Kidney tubule cell (primary cell): ENCODE measurements around the gene MCRIP1.

ENCODE experiments used
- DNase-seq: peaks from one replicate; pipeline ENCODE4 v3.0.0-alpha.2; 2018; ENCODE audit warnings: low spot score

Gene MCRIP1

DNA sequence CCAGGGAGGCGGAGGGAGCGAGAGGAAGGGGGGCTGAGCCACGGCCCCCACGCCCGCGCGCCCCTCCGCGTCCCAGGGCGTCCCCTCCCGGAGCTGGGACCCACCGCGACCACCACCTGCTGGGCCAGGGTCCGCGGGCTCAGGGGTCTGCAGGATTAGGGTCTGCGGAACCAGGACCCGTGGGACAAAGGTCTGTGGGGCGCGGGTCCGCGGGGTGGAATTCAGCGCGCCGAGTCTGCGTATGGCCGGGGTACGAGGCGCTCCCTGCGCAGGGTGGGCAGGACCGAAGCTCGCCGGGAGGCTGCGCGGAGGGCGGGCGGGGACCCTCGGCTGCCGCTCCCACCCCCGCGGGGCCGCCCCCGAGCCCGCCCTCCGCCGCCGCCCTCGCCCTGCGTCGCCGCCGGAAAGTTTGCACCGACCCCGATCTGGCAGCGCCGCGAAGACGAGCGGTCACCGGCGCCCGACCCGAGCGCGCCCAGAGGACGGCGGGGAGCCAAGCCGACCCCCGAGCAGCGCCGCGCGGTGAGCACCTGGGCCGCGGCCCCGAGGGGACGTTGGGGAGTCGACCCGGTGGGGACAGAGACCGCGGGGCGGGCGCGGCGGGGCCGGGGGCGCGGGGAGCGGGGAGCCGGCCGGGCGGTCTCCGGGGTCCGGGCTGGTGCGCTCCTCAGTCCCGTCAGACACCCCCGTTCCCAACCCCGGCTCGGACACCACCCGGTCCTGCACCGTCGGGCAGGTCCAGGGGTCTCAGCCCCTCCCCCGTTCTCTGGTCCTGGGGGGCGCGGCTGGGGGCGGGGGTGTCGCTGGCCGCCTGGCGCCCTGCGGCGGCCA lies 29.1 kb downstream of the MCRIP1 start, which contains the start of gene GCGR:
Gene GCGR (plus strand): TSS at position 423 of the 831 bp plus-strand sequence. CDS start 4,869 bp downstream, outside the sequence.
- no peak for DNase-seq

DNA sequence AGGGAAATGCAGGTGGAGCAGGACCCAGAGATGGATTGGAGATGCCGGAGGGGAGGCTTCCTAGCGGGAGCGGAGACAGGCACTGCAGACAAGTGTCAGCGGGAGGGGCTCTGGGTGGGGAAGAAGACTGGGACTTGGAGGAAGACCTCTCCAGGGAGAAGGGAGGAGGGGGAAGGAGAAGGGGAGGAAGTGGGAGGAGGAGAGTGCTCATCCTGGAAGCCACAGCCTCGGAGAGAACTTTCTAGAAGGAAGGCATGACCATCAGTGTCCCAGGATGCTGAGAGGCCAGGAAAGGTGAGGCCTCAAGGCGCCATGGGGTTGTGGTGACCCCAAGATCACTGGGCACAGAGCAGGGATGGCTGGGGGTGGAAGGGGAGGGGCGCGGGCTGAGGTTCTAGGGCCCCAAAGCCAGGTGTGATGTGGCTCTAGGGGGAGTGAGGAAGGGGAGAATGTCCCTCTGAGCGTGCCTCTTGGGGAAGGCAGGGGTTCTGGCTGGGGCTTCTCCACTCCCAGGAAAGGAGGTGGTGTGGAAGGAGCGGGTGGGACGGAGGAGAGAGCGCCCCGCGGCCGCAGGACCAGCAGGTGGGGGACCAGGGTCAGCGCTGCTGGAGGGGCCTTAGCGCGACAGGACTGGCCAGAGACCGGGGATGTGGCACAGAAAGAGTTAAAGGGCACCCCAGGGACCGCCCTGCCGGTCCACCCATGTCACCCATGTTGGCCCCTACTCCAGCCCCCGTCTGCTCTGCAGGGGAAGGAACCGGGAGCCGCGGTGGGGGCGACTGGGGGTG lies 30.0 kb downstream of the MCRIP1 start:
- no peak for DNase-seq

DNA sequence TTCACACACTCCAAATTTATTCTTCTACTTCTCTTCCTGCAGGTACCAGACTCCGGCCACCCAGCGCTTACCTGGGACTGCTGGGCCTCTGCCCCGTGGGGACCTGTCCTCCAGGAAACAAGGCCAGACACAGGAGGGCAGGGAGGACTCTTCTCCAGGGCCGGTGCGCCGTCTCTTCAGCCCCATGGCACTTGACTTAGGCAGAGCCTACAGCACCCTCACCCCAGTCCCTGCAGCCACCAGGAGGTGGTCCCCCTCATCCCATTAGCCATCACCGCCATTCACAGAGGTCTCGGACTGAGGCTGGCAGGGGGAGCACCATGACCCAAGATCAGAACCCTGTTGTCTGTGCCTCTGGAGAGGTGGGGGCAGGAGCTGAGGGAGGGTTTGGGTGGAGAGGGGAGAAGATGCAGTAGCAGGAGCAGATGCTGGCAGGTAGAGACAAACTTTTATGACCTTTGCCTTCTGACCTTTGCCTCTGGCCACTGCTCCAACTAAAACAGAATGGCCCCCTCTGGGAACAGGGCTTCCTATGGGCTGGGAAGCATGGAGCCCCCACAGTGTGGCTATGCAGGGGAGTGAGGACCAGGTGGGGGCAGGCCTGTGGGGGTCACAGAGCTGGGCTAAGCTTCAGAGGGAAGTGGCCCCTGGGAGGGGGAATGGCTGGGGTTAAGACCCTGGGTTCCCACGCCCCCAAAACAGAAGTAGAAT lies 30.9 kb downstream of the MCRIP1 start:
- DNase-seq: no peak

DNA sequence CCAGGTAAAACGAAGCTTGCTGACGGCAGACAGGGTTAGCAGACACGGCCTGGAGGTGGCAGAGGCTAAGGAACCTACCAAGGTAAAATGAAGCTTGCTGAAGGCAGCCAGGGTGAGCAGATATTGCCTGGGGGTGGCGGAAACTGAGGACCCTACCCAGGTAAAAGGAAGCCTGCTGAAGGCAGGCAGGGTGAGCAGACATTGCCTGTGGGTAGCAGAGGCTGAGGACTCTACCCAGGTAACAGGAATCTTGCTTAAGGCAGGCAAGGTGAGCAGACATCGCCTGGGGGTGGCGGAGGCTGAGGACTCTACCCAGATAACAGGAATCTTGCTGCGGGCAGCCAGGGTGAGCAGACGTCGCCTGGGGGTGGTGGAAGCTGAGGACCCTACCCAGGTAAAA lies 31.8 kb downstream of the MCRIP1 start:
- no peak for DNase-seq

DNA sequence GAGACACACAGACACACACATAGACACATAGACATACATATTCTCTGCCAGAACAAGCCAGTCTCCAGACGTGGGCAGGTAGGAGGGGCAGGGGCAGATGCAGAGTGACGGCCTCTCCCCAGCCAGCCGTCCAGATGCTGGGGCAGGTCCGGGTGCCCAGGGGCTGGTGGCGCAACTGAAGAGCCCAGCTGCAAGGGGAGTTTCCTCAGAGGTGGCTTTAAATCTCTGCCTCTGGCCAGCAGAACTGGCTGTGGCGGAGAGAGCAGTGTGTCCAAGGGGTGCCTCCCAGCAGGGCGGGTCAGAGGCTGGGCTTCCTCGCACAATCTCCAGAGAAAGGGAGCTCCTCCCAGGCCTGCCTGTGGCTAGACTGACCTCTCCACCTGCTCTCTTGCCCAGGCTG lies 38.6 kb downstream of the MCRIP1 start:
- DNase-seq: no peak

DNA sequence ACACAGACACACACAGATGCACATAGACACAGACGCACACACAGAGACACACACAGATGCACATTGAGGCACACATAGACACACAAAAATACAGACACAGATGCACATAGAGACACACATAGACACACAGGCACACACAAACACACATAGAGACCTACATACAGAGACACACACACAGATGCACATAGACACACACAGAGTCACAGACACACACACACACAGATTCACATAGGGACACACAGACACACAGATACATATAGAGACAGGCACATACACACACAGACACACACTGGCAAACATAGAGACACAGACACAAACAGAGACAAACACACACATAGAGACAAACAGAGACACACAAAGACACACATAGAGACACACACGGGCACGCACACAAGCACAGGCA lies 39.0 kb downstream of the MCRIP1 start:
- DNase-seq: no peak

DNA sequence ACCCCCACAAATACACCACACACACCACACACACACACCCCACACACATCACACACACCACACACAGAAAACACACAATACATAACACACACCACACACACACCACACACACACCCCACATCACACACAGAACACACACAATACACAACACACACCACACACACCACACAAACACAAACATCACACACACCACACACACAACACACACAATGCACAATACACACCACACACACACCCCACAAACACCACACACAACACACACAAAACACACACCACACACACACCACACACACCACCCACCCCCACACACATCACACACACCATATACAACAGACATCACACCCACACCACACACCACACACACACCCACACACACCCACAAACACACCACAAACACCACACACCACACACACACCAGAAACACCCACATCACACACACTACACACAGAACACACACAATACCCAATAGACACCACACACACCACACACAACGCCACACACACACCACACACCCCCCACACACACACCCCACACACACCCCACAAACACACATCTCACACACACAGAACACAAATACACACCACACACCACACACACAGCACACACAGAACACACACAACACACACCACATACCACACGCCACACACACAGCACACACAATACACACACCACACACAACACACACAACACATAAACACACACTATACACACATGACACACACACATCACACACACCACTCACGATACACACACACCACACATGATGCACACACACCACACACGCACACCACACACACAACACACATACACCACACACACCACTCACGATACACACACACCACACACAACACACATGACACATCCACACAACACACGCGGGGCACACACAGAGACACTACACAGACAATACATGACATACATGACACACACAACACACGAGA lies 40.1 kb downstream of the MCRIP1 start:
- no peak for DNase-seq
